ENCODE results near the gene MDM2.

DNA sequence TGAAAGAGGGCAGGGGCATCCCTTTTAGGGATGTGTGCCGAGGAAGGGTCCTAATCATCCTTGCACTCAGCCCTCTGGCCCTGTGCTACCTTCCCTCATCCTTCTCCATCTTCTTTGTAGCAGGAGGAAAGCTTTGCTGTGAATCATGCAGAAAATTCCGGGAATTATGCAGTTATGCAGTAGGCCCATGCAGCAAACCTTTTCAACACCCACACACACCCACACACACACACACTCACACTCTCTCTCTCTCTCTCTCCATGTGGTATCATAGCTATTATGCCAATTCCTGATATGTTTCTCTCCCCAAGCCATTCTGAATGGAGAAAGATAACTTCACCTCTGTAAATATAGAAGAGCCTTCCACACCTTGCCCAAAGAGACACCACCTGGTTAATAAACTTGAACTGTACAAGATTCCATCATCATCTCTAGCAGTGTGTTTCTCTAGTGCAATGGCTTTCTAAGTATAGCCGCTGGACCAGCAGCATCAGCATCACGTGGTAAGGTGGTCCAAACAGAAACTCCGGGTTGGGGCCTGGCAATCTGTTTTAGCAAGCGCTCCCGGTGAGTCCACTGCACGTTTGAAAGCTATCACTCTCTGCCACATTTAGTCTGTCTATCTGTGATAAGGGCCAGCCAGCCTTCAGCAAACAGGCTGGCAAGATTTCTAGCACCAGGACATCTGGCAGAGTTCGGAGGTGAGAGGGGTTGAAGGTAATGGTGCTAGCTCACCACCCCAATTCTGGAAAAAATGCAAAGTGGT, 57.6 kb downstream of the MDM2 start:
- TF ChIP-seq, protein P1, sequence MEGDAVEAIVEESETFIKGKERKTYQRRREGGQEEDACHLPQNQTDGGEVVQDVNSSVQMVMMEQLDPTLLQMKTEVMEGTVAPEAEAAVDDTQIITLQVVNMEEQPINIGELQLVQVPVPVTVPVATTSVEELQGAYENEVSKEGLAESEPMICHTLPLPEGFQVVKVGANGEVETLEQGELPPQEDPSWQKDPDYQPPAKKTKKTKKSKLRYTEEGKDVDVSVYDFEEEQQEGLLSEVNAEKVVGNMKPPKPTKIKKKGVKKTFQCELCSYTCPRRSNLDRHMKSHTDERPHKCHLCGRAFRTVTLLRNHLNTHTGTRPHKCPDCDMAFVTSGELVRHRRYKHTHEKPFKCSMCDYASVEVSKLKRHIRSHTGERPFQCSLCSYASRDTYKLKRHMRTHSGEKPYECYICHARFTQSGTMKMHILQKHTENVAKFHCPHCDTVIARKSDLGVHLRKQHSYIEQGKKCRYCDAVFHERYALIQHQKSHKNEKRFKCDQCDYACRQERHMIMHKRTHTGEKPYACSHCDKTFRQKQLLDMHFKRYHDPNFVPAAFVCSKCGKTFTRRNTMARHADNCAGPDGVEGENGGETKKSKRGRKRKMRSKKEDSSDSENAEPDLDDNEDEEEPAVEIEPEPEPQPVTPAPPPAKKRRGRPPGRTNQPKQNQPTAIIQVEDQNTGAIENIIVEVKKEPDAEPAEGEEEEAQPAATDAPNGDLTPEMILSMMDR (IDR thresholded peaks at IDR 0.05): no peak
- TF ChIP-seq POLR2A (IDR thresholded peaks at IDR 0.05): no peak

All from esophagus squamous epithelium (tissue), 4 donors.